Neural progenitor cell (in vitro differentiated cells): ENCODE results near the gene NRCAM.

ENCODE experiments used
- CTCF ChIP-seq: fragments of 200-600 bp; sonication (generic); IDR thresholded peaks from 2 replicates; pipeline ENCODE4 v1.5.1; 2017; ENCODE audit warnings: antibody characterized with exemption, mild to moderate bottlenecking
- EZH2 ChIP-seq: fragments of 200-600 bp; sonication (generic); IDR thresholded peaks from 2 replicates; pipeline ENCODE4 v1.6.1; 2017; ENCODE audit warnings: antibody characterized with exemption, mild to moderate bottlenecking, moderate library complexity
- EZH2phosphoT487 ChIP-seq: fragments of 200-600 bp; sonication (generic); IDR thresholded peaks from 2 replicates; pipeline ENCODE4 v1.6.1; 2017; ENCODE audit warnings: antibody characterized with exemption

DNA sequence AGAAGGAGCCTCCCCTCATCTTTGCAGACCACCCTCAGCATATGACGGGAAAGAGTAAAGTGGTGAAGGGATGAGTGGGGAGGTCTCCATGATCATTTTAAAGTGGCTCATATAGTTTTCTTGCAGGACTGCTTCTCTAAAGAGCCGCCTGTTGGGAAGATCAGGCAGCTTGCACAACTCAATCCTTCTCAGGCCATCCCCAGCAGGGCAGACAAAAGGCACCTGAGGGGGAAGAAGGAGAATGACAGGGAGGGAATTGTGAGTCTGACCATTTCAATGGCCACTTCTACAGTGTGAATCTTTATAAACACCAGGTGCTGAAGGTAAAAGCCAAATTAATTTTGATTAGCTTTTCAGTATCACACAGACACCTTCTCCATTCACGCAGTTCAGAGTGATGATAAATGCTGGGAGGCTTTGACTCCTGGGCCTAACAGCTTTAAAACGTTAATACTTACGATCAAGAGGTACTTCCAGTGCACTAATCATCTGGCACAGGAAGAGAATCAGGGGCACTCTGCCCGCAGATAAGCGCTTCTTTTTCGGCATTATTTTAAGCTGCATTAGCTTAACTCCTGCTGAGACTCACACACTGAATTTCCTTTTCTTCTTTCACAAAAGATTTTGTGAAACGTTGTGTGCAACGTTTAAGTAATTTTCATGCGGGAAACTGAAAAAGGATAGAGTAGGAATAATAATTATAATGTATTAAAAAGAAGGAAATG lies 216.6 kb downstream of the NRCAM start:
- TF ChIP-seq CTCF (no peak), EZH2 (no peak), EZH2phosphoT487 (no peak)
